K562 (cell line): ENCODE results near the gene C6orf47. TPM values are rescaled to one million over a fixed set of nuclear protein-coding genes. Genes with fewer than 3 reads are reported as not detected.
A peak's percentile ranks its signal among the peaks of the same experiment; 100 is the strongest.

Experiments used
- ATAC-seq: fragments of 200-7000 bp; cut with Tn5 transposase; 3 replicates; pipeline ENCODE4 v1.9.1; 2020; ENCODE audit warnings: moderate library complexity
- BruUV-seq: library from RNA; stranded (reverse); fragments of 400-500 nt; replicated peaks from 2 replicates; lab custom pipeline; 2021; lab: Mats Ljungman, UMichigan
- CTCF ChIA-PET: fragments of 300-600 bp; formaldehyde crosslinking; extraction: SDS; loops from one replicate; lab custom pipeline; 2021; ENCODE audit warnings: low intra/inter-chr PET ratio; lab: Yijun Ruan, JAX
- POLR2A ChIA-PET: fragments of 300-600, 350-650 bp; sonication (Branson Sonifier 250); formaldehyde crosslinking; extraction: SDS; loops from one replicate; lab custom pipeline; 2021; ENCODE audit warnings: antibody characterized with exemption, inconsistent platforms; lab: Yijun Ruan, JAX
- DNase-seq, 4 experiments: peaks; one replicate each; pipeline versions ENCODE4 v3.0.0 to v3.0.0-alpha.2; 2011 to 2018; ENCODE audit warnings: low spot score in 3 of 4, mixed read lengths in 3 of 4; ENCODE audit errors: extremely low read depth in 1 of 4
- FAIRE-seq: peaks from 2 replicates; lab custom pipeline; 2011; peaks lifted over from hg19 to GRCh38; lab: Jason Lieb, UNC
- H2AFZ ChIP-seq: 2 replicates; pipeline ENCODE4 v1.6.0; 2011; ENCODE audit warnings: low read depth, low read length, control low read depth, inconsistent platforms
- H3K27ac ChIP-seq: fragments of 200-600 bp; 3 replicates; pipeline ENCODE4 v1.8.0; 2011; ENCODE audit warnings: low read depth, mild to moderate bottlenecking, control low read depth, inconsistent platforms, low read length, moderate library complexity, mixed read lengths; ENCODE audit errors: extremely low read depth
- H3K27me3 ChIP-seq, 2 experiments: fragments of 300-600 bp in 1 of 2; 2 replicates in 1 of 2; 3 replicates in 1 of 2; pipeline versions ENCODE4 v1.6.0 to v1.8.0; 2011; ENCODE audit warnings: inconsistent platforms in 2 of 2, low read length in 2 of 2, mild to moderate bottlenecking in 1 of 2, mixed read lengths in 1 of 2, moderate library complexity in 1 of 2; ENCODE audit not compliant: control insufficient read depth in 2 of 2, insufficient read depth in 2 of 2
- H3K36me3 ChIP-seq: fragments of 300-600 bp; 3 replicates; pipeline ENCODE4 v1.8.0; 2011; ENCODE audit warnings: mild to moderate bottlenecking, low read length, inconsistent platforms; ENCODE audit not compliant: control insufficient read depth, insufficient read depth
- H3K4me1 ChIP-seq, 2 experiments: fragments of 200-600 bp in 1 of 2; replicated peaks in 1 of 2; 2 replicates in 1 of 2; 3 replicates in 1 of 2; pipeline versions ENCODE4 v1.5.1 to v1.8.0; 2011; ENCODE audit warnings: inconsistent platforms in 2 of 2, low read length in 2 of 2, mild to moderate bottlenecking in 1 of 2, mixed read lengths in 1 of 2, moderate library complexity in 1 of 2; ENCODE audit not compliant: control insufficient read depth in 2 of 2, insufficient read depth in 2 of 2
- H3K4me2 ChIP-seq: 2 replicates; pipeline ENCODE4 v1.6.1; 2011; ENCODE audit warnings: low read length, control low read depth, inconsistent platforms, mixed read lengths; ENCODE audit not compliant: insufficient read depth
- H3K4me3 ChIP-seq: fragments of 200-600 bp; sonication (generic), shearing (Covaris generic); 2 replicates; pipeline ENCODE4 v1.5.1; 2016; ENCODE audit warnings: control low read depth, inconsistent platforms
- H3K79me2 ChIP-seq: fragments of 200-600 bp; 3 replicates; pipeline ENCODE4 v1.8.0; 2011; ENCODE audit warnings: low read length, inconsistent platforms; ENCODE audit not compliant: control insufficient read depth, insufficient read depth
- H3K9ac ChIP-seq, 2 experiments: 2 replicates each; pipeline versions ENCODE4 v1.6.0 to v1.6.1; 2011; ENCODE audit warnings: low read depth in 2 of 2, low read length in 2 of 2, control low read depth in 1 of 2, inconsistent platforms in 1 of 2, mild to moderate bottlenecking in 1 of 2, mixed read lengths in 1 of 2; ENCODE audit not compliant: insufficient read depth in 1 of 2
- H3K9me1 ChIP-seq: one replicate; pipeline ENCODE4 v1.6.0; 2011; ENCODE audit warnings: inconsistent platforms, mild to moderate bottlenecking, low read length, moderate library complexity; ENCODE audit not compliant: control insufficient read depth, insufficient read depth
- H3K9me3 ChIP-seq: replicated peaks from 2 replicates; pipeline ENCODE4 v1.5.1; 2011; ENCODE audit warnings: low read depth, low read length, inconsistent platforms; ENCODE audit not compliant: control insufficient read depth, insufficient read depth
- H4K20me1 ChIP-seq: replicated peaks from 2 replicates; pipeline ENCODE4 v1.6.1; 2011; ENCODE audit warnings: low read length, inconsistent platforms, mixed read lengths; ENCODE audit not compliant: control insufficient read depth, insufficient read depth
- ARID4B ChIP-seq: sonication (generic); formaldehyde crosslinking; IDR thresholded peaks from 2 replicates; pipeline ENCODE4 v1.8.0; 2022; ENCODE audit warnings: mild to moderate bottlenecking, missing genetic modification reagents
- CCAR2 ChIP-seq: fragments of 200-400 bp; formaldehyde crosslinking; IDR thresholded peaks from 2 replicates; pipeline ENCODE4 v1.6.1; 2017; ENCODE audit warnings: mild to moderate bottlenecking, low read depth, low read length
- FOXA3 ChIP-seq, 2 experiments: fragments of 450-650 bp in 1 of 2; sonication (generic) in 1 of 2; formaldehyde crosslinking; IDR thresholded peaks in 1 of 2; conservative IDR thresholded peaks in 1 of 2; 2 replicates each; pipeline versions ENCODE4 v1.4.0 to v1.8.0; 2020 to 2022; ENCODE audit warnings: mild to moderate bottlenecking in 2 of 2, missing genetic modification reagents in 1 of 2
- FUS ChIP-seq: fragments of 200-400 bp; formaldehyde crosslinking; optimal IDR thresholded peaks from 2 replicates; pipeline ENCODE3; 2017; ENCODE audit warnings: low read depth, low read length
- MTA2 ChIP-seq: fragments of 450-650 bp; IDR thresholded peaks from 2 replicates; pipeline ENCODE4 v1.6.1; 2016; ENCODE audit warnings: low read depth
- NR4A1 ChIP-seq, 2 experiments: fragments of 250-450 bp in 1 of 2; fragments of 450-650 bp in 1 of 2; sonication (Bioruptor Pico) in 1 of 2; IDR thresholded peaks; 2 replicates each; pipeline versions ENCODE4 v1.4.0 to v1.6.1; 2016 to 2020; ENCODE audit warnings: mild to moderate bottlenecking in 2 of 2, missing compliant biosample characterization in 1 of 2, missing genetic modification characterization in 1 of 2, moderate library complexity in 1 of 2
- ZC3H4 ChIP-seq: sonication (generic); formaldehyde crosslinking; IDR thresholded peaks from 2 replicates; pipeline ENCODE4 v1.9.0; 2021; ENCODE audit warnings: missing genetic modification reagents, borderline replicate concordance
- ZEB2 ChIP-seq: fragments of 450-650 bp; IDR thresholded peaks from 2 replicates; pipeline ENCODE4 v1.6.1; 2016
- WGBS: fragments of 100-300 bp; shearing (Covaris generic); methylation state at CpG from one replicate; pipeline ENCODE4 v1.1.6; 2016; ENCODE audit warnings: low coverage, mixed read lengths; ENCODE audit not compliant: insufficient coverage; ENCODE audit errors: missing lambda C conversion rate; 5-methylcytosine and 5-hydroxymethylcytosine counted together
- in situ Hi-C: fragments of 300-500 bp; cut with MboI; formaldehyde crosslinking; loops from 4 replicates; pipeline ENCODE4 v1.15.0; 2018; ENCODE audit warnings: inconsistent platforms, mixed read lengths
- intact Hi-C: fragments of 100-400 bp; cut with micrococcal nuclease; formaldehyde crosslinking; loops from 2 replicates; pipeline ENCODE4 v1.14.2; 2022
- polyA plus RNA-seq, 8 experiments: library from polyadenylated mRNA; depleted of rRNA in 4 of 8; stranded (reverse) in 5 of 8; unstranded in 3 of 8; fragments of >200 nt; fragmentation: Nextera tagmentation in 2 of 8; fragmentation: Illumina TruSeq in 1 of 8; extraction: Ambion mirVana in 2 of 8; extraction: Trizol in 1 of 8; gene quantifications; 2 replicates each; pipeline versions ENCODE4 v1.2.1 to v1.2.3, GENCODE V29; 2011 to 2014; ENCODE audit warnings: inconsistent platforms in 1 of 8, missing spikeins in 1 of 8
- total RNA-seq, 7 experiments: library from RNA; depleted of rRNA in 6 of 7; stranded (reverse); fragments of >200 nt in 6 of 7; fragmentation: Illumina TruSeq in 2 of 7; extraction: Trizol in 2 of 7; gene quantifications; 2 replicates each; pipeline versions ENCODE4 v1.2.1 to v1.2.3, GENCODE V29; 2011 to 2021; ENCODE audit warnings: low replicate concordance in 1 of 7

C6orf47 gene
- total and polyA plus RNA-seq, 9 of the 15 experiments (the other 6 are each of a cell fraction or from before 2014, with no cell fraction given), result 0.14 to 43.8 (median 27.0) TPM

GRCh38 chr6:31677955-31678354 is 17.4 kb upstream of the C6orf47 start:
- DNase-seq (no peak), ATAC-seq (no peak), FAIRE-seq (no peak)
- intact Hi-C loops, result no loop called here
- H3K9ac ChIP-seq, result peak overlapping the region in 1 of 2 experiments; percentile 0; a peak in 1 of 4 replicates
- H3K36me3 ChIP-seq, result peaks cover 12% of the 10 kb centered on the region
- H3K79me2 ChIP-seq, result no peaks in the 10 kb centered on the region
- ChIA-PET CTCF (no interaction called here), POLR2A (interaction anchor here (0.6 to 3.6 kb wide), 15 partner anchors 8 to 522 kb away, joined by 3 to 33 read pairs (median 4); partner anchors contain the start of genes BAG6, C6orf47, CSNK2B and GPANK1)
- H2AFZ ChIP-seq, result peak overlapping the region; percentile 16; the same call in 1 of the 2 replicates
- H3K9me1 ChIP-seq, result no peaks in the 10 kb centered on the region
- peaks cover 9 to 15% of the 10 kb centered on the region in 2 experiments for H3K4me1 ChIP-seq
- no peaks in the 10 kb centered on the region for H4K20me1 ChIP-seq
- H3K27ac ChIP-seq, result no peak overlapping the region
- no peak overlapping the region; the same call in 1 of the 2 replicates for H3K4me2 ChIP-seq
- H3K9me3 ChIP-seq, result no peaks in the 10 kb centered on the region
- no TSS peak for BruUV-seq
- WGBS, result 12% methylated on average over 8 of the region's 8 CpGs
- H3K4me3 ChIP-seq, result no peak overlapping the region
- H3K27me3 ChIP-seq, result no peaks in the 10 kb centered on the region
- in situ Hi-C loops, result no loop called here
- 0 out of 4 replicates have a peak, but pooled peaks of 1 of the 2 experiments have one; percentile 36 for TF ChIP-seq FOXA3 (CRISPR knock-in tag; conservative IDR thresholded peaks at IDR 0.05 in 1 of 2, IDR thresholded peaks at IDR 0.05 in 1 of 2)
- no peak for TF ChIP-seq NR4A1 (CRISPR knock-in tag; IDR thresholded peaks at IDR 0.05)
- no peak for TF ChIP-seq NR4A1 (tag; IDR thresholded peaks at IDR 0.05)
- no peak for TF ChIP-seq MTA2
- TF ChIP-seq CCAR2, result no peak
- TF ChIP-seq ARID4B (CRISPR knock-in tag), result no peak
- TF ChIP-seq ZEB2, result 0 out of 2 replicates have a peak, but pooled peaks have one; percentile 13
- TF ChIP-seq FUS, result no peak
- no peak for TF ChIP-seq ZC3H4 (CRISPR knock-in tag)
